Caco-2 (cell line): Measurements from ENCODE around the gene SAMD5. TPM values are rescaled to one million over a fixed set of nuclear protein-coding genes. Genes with fewer than 3 reads are reported as not detected.

Experiments used
- BruUV-seq: library from RNA; stranded (reverse); fragments of 400-500 nt; replicated peaks from 2 replicates; lab custom pipeline; 2021; lab: Mats Ljungman, UMichigan
- CTCF ChIA-PET: fragments of 300-600 bp; sonication (Branson Sonifier 250); formaldehyde crosslinking; loops from one replicate; lab custom pipeline; 2022; ENCODE audit warnings: antibody characterized with exemption; lab: Charles Lee
- POLR2A ChIA-PET: fragments of 300-600 bp; sonication (Branson Sonifier 250); formaldehyde crosslinking; loops from one replicate; lab custom pipeline; 2022; ENCODE audit warnings: antibody characterized with exemption; lab: Charles Lee
- DNase-seq, 2 experiments: peaks; one replicate each; pipeline versions ENCODE4 v3.0.0 to v3.0.0-alpha.2; 2020 to 2022
- H3K27me3 ChIP-seq: replicated peaks from 2 replicates; pipeline ENCODE4 v1.6.0; 2011; ENCODE audit warnings: low read length; ENCODE audit not compliant: control insufficient read depth, insufficient read depth
- H3K36me3 ChIP-seq: 2 replicates; pipeline ENCODE4 v1.5.1; 2011; ENCODE audit warnings: low read length; ENCODE audit not compliant: control insufficient read depth, insufficient read depth
- H3K4me1 ChIP-seq: fragments of 250-450 bp; sonication (Bioruptor Pico); 2 replicates; pipeline ENCODE4 v1.5.1; 2020; ENCODE audit warnings: mild to moderate bottlenecking
- H3K4me3 ChIP-seq: 2 replicates; pipeline ENCODE4 v1.5.1; 2011; ENCODE audit warnings: low read depth, mild to moderate bottlenecking, control low read depth, low read length
- H3K9me3 ChIP-seq: fragments of 250-450 bp; sonication (Bioruptor Pico); 2 replicates; pipeline ENCODE4 v1.5.1; 2020; ENCODE audit warnings: mild to moderate bottlenecking, moderate library complexity
- H3K27ac Mint-ChIP-seq: one replicate; pipeline ENCODE4 v1.8.0; 2022; ENCODE audit warnings: mixed read lengths; ENCODE audit not compliant: unreplicated experiment
- H3K27me3 Mint-ChIP-seq: one replicate; pipeline ENCODE4 v1.8.0; 2022; ENCODE audit warnings: mixed read lengths; ENCODE audit not compliant: insufficient read depth, unreplicated experiment
- H3K36me3 Mint-ChIP-seq: one replicate; pipeline ENCODE4 v1.8.0; 2022; ENCODE audit warnings: mild to moderate bottlenecking, mixed read lengths; ENCODE audit not compliant: insufficient read depth, unreplicated experiment
- H3K4me1 Mint-ChIP-seq: one replicate; pipeline ENCODE4 v1.8.0; 2022; ENCODE audit warnings: low read depth, mixed read lengths; ENCODE audit not compliant: unreplicated experiment
- H3K4me3 Mint-ChIP-seq: one replicate; pipeline ENCODE4 v1.8.0; 2022; ENCODE audit warnings: mild to moderate bottlenecking, moderate library complexity, mixed read lengths; ENCODE audit not compliant: unreplicated experiment
- H3K9me3 Mint-ChIP-seq: one replicate; pipeline ENCODE4 v1.8.0; 2022; ENCODE audit warnings: mixed read lengths; ENCODE audit not compliant: unreplicated experiment
- CTCF ChIP-seq, 2 experiments: fragments of 200-600 bp in 1 of 2; IDR thresholded peaks; 1 replicate in 1 of 2; 2 replicates in 1 of 2; pipeline versions ENCODE4 v1.5.1 to v1.8.0; 2011 to 2022; ENCODE audit warnings: antibody characterized with exemption in 1 of 2, control low read depth in 1 of 2, inconsistent platforms in 1 of 2, low read depth in 1 of 2, low read length in 1 of 2, mild to moderate bottlenecking in 1 of 2, moderate library complexity in 1 of 2; ENCODE audit not compliant: insufficient read depth in 1 of 2, severe bottlenecking in 1 of 2, unreplicated experiment in 1 of 2
- intact Hi-C: fragments of 100-400 bp; cut with micrococcal nuclease; formaldehyde crosslinking; loops from one replicate; pipeline ENCODE4 v1.10.0; 2022; ENCODE audit not compliant: unreplicated experiment
- total RNA-seq: library from RNA; stranded (reverse); gene quantifications from 2 replicates; pipeline ENCODE4 v1.2.3, GENCODE V29; 2022

SAMD5 gene
- total RNA-seq, 1 experiment from 2014 or later, result 13.4 TPM

- no peaks in the 10 kb centered on the region for H3K9me3 Mint-ChIP-seq
- Histone ChIP-seq H3K36me3 (no peaks in the 10 kb centered on the region), H3K27me3 (no peaks in the 10 kb centered on the region), H3K4me3 (no peak overlapping the region), H3K4me1 (no peaks in the 10 kb centered on the region; the same call in 1 of the 2 replicates), H3K9me3 (no peaks in the 10 kb centered on the region)
- H3K27ac Mint-ChIP-seq, result no peak overlapping the region
- no peak overlapping the region for H3K4me3 Mint-ChIP-seq
- no peak for DNase-seq
- H3K36me3 Mint-ChIP-seq, result no peaks in the 10 kb centered on the region
- CTCF ChIA-PET, result interaction anchor here (0.6 kb wide), 1 partner anchor 40 kb away, joined by 3 read pairs; the partner anchor contains the start of gene SAMD5
- H3K27me3 Mint-ChIP-seq, result no peaks in the 10 kb centered on the region
- peaks cover 6% of the 10 kb centered on the region for H3K4me1 Mint-ChIP-seq
- no peak for TF ChIP-seq CTCF (IDR thresholded peaks at IDR 0.05; ENCODE audit: insufficient read depth in 1 of 2, low read depth in 1 of 2, low read length in 1 of 2, severe bottlenecking in 1 of 2, unreplicated experiment in 1 of 2)
- POLR2A ChIA-PET, result no interaction called here
- BruUV-seq, result no TSS peak
- intact Hi-C loops, result no loop called here
Measured at GRCh38 chr6:147548921-147549475, 40.5 kb downstream of the SAMD5 start.

GRCh38 chr6:147549531-147549930 is 41.0 kb downstream of the SAMD5 start:
- intact Hi-C loops, result no loop called here
- Mint-ChIP-seq H3K36me3 (no peaks in the 10 kb centered on the region), H3K27me3 (no peaks in the 10 kb centered on the region), H3K27ac (no peak overlapping the region), H3K4me1 (peaks cover 6% of the 10 kb centered on the region), H3K4me3 (no peak overlapping the region), H3K9me3 (no peaks in the 10 kb centered on the region)
- Histone ChIP-seq H3K4me1 (no peaks in the 10 kb centered on the region; the same call in 1 of the 2 replicates), H3K27me3 (no peaks in the 10 kb centered on the region), H3K36me3 (no peaks in the 10 kb centered on the region), H3K9me3 (no peaks in the 10 kb centered on the region), H3K4me3 (no peak overlapping the region)
- no peak for DNase-seq
- TF ChIP-seq CTCF (IDR thresholded peaks at IDR 0.05; ENCODE audit: insufficient read depth in 1 of 2, low read depth in 1 of 2, low read length in 1 of 2, severe bottlenecking in 1 of 2, unreplicated experiment in 1 of 2), result no peak
- no TSS peak for BruUV-seq
- POLR2A ChIA-PET, result no interaction called here
- CTCF ChIA-PET, result no interaction called here

- ChIA-PET POLR2A (no interaction called here), CTCF (interaction anchor here (0.6 kb wide), 1 partner anchor 44 kb away, joined by 3 read pairs; no protein-coding TSS in a partner anchor)
- Histone ChIP-seq H3K4me1 (no peaks in the 10 kb centered on the region), H3K9me3 (no peaks in the 10 kb centered on the region), H3K27me3 (no peaks in the 10 kb centered on the region), H3K36me3 (no peaks in the 10 kb centered on the region), H3K4me3 (no peak overlapping the region)
- Mint-ChIP-seq H3K4me1 (peaks cover under 1% of the 10 kb centered on the region), H3K27ac (no peak overlapping the region), H3K4me3 (no peak overlapping the region), H3K27me3 (no peaks in the 10 kb centered on the region), H3K9me3 (no peaks in the 10 kb centered on the region), H3K36me3 (no peaks in the 10 kb centered on the region)
- BruUV-seq, result no TSS peak
- intact Hi-C loops, result no loop called here
- TF ChIP-seq CTCF (IDR thresholded peaks at IDR 0.05; ENCODE audit: insufficient read depth in 1 of 2, low read depth in 1 of 2, low read length in 1 of 2, severe bottlenecking in 1 of 2, unreplicated experiment in 1 of 2), result no peak
- DNase-seq, result no peak
Measured at GRCh38 chr6:147551976-147552375, 43.5 kb downstream of the SAMD5 start.
